ENCODE measurements around the gene RFPL1.

GRCh38 chr22:29469755-29470154 is 31.4 kb downstream of the RFPL1 start:
- TF ChIP-seq EZH2 (IDR thresholded peaks at IDR 0.05; ENCODE audit: low read depth): no peak
- no peak for TF ChIP-seq CTCF (conservative IDR thresholded peaks at IDR 0.05)

Measured in PC-9 (cell line).